H7 (cell line): ENCODE measurements around the gene KCNK15. TPM values are rescaled to one million over a fixed set of nuclear protein-coding genes. Genes with fewer than 3 reads are reported as not detected.

ENCODE experiments used
- DNase-seq: peaks from one replicate; pipeline ENCODE4 v3.0.0; 2012
- H3K27me3 ChIP-seq: 2 replicates; pipeline ENCODE4 v1.6.0; 2011; ENCODE audit warnings: mild to moderate bottlenecking, low read length; ENCODE audit not compliant: control insufficient read depth, insufficient read depth
- H3K36me3 ChIP-seq: replicated peaks from 2 replicates; pipeline ENCODE4 v1.5.1; 2011; ENCODE audit warnings: low read length; ENCODE audit not compliant: control insufficient read depth, insufficient read depth
- H3K4me3 ChIP-seq: 2 replicates; pipeline ENCODE4 v1.5.1; 2011; ENCODE audit warnings: low read depth, mild to moderate bottlenecking, control low read depth, low read length, moderate library complexity; ENCODE audit not compliant: insufficient read depth
- total RNA-seq: library from RNA; depleted of rRNA; stranded (reverse); fragments of >200 nt; shearing (Covaris generic); gene quantifications from 2 replicates; pipeline ENCODE4 v1.2.3, GENCODE V29; 2014; rRNA removed

The KCNK15 gene
- total RNA-seq, 1 experiment from 2014 or later = 0.14 TPM

DNA sequence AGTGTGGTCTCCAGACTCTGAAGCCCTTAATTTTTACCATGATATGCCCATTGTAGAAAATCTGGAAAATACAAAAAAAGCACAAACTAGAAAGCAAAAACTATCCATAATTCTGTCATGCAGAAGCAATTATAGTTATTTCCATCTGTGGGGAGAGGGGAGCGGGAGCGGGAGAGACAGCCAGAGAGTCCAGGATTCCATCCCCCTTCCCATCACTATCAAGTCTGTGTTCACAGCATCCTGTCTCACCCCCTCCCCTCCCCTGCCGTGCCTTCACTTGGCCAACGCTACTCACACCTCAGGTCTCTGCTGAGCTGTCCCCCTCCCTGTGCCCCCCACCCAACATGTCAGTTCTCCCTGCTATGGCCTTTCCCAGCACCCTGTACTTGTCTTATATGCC lies 50.2 kb downstream of the KCNK15 start:
- H3K27me3 ChIP-seq = no peaks in the 10 kb centered on the region
- DNase-seq = no peak
- H3K36me3 ChIP-seq = no peaks in the 10 kb centered on the region
- no peak overlapping the region for H3K4me3 ChIP-seq

- peak; percentile 64 for DNase-seq
- no peak overlapping the region for H3K4me3 ChIP-seq
- no peaks in the 10 kb centered on the region for H3K36me3 ChIP-seq
- no peaks in the 10 kb centered on the region for H3K27me3 ChIP-seq
Measured at GRCh38 chr20:44796311-44796710, 50.6 kb downstream of the KCNK15 start.

DNA sequence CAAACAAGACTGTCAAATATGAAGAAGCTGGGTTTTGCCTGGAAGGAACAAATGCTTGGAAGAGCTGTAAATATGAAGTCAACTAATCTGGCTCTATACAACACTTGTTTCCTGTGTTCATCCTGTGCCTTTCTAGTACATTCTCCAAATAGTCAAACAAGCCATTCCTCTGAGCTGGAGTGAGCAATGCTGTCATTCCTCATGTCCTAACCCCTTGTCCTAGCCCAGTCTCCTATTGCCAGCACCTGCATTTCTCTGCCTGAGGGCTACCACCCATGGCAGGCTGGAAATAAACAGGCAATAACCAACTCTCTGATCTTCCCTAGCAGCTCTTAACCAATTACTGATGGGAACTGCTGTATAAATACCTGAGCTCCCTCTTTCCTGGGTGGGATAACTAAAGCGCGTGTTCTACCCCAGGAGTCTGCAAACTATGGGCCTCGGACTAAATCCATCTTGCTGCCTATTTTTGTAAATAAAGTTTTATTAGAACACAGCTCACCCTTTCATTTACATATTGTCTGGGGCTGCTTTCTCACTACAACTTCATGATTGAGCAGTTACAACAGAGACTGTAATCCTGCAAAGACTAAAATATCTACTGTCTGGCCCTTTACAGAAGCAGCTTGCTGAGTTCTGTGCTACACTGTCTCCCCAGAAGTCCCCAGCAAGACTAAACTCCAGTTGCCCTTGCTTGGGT lies 51.2 kb downstream of the KCNK15 start:
- DNase-seq = no peak
- no peak overlapping the region for H3K4me3 ChIP-seq
- H3K36me3 ChIP-seq = no peaks in the 10 kb centered on the region
- H3K27me3 ChIP-seq = no peaks in the 10 kb centered on the region

GRCh38 chr20:44799691-44800090 lies 54.0 kb downstream of the KCNK15 start:
- no peak for DNase-seq
- H3K4me3 ChIP-seq = no peak overlapping the region
- H3K36me3 ChIP-seq = no peaks in the 10 kb centered on the region
- H3K27me3 ChIP-seq = no peaks in the 10 kb centered on the region

- Histone ChIP-seq H3K4me3 (no peak overlapping the region), H3K36me3 (no peaks in the 10 kb centered on the region), H3K27me3 (no peaks in the 10 kb centered on the region)
- DNase-seq = peak; percentile 85
Measured at GRCh38 chr20:44800391-44801046, 54.9 kb downstream of the KCNK15 start.

Other genes with a start within 250 kb of the KCNK15 start
- 36.7 and 46.4 TPM in 2 replicates for gene SERINC3, start 223.8 kb upstream of the KCNK15 start, total RNA-seq
- 40.8 and 76.2 TPM in 2 replicates for gene PKIG, start 163.3 kb upstream of the KCNK15 start, total RNA-seq
- gene ADA, start 94.2 kb upstream of the KCNK15 start, total RNA-seq = 14.9 and 18.9 TPM in 2 replicates
- gene CCN5, start 30.5 kb upstream of the KCNK15 start, total RNA-seq = not detected in 2 replicates
- 2.7 and 3.1 TPM in 2 replicates for gene RIMS4, start 64.7 kb downstream of the KCNK15 start, total RNA-seq
- gene YWHAB, start 139.8 kb downstream of the KCNK15 start, total RNA-seq = 64.8 and 69.2 TPM in 2 replicates
- gene PABPC1L, start 164.2 kb downstream of the KCNK15 start, total RNA-seq = 17.8 and 23.8 TPM in 2 replicates
- 45.3 and 49.4 TPM in 2 replicates for gene TOMM34, start 214.5 kb downstream of the KCNK15 start, total RNA-seq
- gene STK4, start 220.6 kb downstream of the KCNK15 start, total RNA-seq = 15.6 and 23.2 TPM in 2 replicates